HL-60 (cell line): ENCODE results near the gene MLYCD.

Source experiments
- POLR2AphosphoS5 ChIP-seq: IDR thresholded peaks from 2 replicates; pipeline ENCODE4 v1.6.1; 2012; ENCODE audit warnings: low read depth
- TF ChIP-seq, protein P1 (sequence below): IDR thresholded peaks from 2 replicates; pipeline ENCODE4 v1.6.1; 2012; ENCODE audit warnings: low read depth; ENCODE audit not compliant: insufficient replicate concordance

DNA sequence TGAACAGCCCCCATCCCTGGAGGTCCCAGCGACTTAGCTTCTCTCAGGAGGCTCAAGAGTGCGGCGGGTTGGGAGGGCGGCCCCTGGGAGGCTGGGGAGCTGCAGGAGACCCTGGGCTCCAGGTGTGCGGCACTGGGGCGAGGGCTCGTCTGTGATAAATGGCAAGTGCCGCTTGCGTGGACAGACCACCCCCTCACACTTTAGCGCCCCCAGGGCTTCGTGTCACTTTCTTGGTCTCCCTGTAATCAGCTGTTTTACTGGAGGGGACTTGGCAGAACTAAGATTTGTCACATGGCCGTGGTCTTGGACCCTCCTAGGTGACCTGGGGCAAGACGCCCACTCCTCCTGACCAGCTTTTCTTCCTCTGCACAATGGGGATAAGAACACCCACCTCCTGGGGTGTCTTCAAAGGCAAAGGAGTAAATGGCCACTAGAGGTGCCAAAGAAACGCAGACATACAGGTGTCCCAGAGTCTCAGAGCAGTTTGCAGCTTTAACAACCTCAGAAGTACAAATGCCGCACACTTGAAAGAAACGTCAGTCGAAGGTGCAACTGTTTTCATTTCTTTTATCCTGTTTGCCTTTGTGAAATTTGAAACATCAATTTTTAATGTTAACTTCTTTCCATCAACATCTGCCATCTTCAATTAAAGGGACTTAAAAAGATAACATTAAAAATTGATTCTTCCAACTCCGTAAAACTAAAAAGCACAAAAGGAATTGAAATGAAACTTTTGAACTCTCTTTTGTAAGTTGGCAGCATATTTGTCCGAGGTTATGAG lies 55.1 kb downstream of the MLYCD start:
- TF ChIP-seq, protein P1, sequence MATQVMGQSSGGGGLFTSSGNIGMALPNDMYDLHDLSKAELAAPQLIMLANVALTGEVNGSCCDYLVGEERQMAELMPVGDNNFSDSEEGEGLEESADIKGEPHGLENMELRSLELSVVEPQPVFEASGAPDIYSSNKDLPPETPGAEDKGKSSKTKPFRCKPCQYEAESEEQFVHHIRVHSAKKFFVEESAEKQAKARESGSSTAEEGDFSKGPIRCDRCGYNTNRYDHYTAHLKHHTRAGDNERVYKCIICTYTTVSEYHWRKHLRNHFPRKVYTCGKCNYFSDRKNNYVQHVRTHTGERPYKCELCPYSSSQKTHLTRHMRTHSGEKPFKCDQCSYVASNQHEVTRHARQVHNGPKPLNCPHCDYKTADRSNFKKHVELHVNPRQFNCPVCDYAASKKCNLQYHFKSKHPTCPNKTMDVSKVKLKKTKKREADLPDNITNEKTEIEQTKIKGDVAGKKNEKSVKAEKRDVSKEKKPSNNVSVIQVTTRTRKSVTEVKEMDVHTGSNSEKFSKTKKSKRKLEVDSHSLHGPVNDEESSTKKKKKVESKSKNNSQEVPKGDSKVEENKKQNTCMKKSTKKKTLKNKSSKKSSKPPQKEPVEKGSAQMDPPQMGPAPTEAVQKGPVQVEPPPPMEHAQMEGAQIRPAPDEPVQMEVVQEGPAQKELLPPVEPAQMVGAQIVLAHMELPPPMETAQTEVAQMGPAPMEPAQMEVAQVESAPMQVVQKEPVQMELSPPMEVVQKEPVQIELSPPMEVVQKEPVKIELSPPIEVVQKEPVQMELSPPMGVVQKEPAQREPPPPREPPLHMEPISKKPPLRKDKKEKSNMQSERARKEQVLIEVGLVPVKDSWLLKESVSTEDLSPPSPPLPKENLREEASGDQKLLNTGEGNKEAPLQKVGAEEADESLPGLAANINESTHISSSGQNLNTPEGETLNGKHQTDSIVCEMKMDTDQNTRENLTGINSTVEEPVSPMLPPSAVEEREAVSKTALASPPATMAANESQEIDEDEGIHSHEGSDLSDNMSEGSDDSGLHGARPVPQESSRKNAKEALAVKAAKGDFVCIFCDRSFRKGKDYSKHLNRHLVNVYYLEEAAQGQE: no peak
- TF ChIP-seq POLR2AphosphoS5: no peak
